Measurements from ENCODE around the gene ZNF266. TPM values are rescaled to one million over a fixed set of nuclear protein-coding genes. Genes with fewer than 3 reads are reported as not detected.

Gene ZNF266
- total RNA-seq, result 10 to 100 TPM; 30.9 to 31.3 TPM

- Mint-ChIP-seq H3K27me3 (no peaks in the 10 kb centered on the region), H3K4me3 (peak within 1 kb of the TSS; percentile 93), H3K36me3 (peaks cover 47% of the 10 kb centered on the region), H3K9me3 (peaks cover 9% of the 10 kb centered on the region), H3K4me1 (peaks cover 31% of the 10 kb centered on the region), H3K27ac (peak within 1 kb of the TSS; percentile 98)
- peak; percentile 92 for DNase-seq
Observed at GRCh38 chr19:9435279-9436268, at the start of gene ZNF266. Gene ZNF266 (minus strand): TSS chr19:9435573. CDS start chr19:9420089, 15,484 bp downstream.

DNA sequence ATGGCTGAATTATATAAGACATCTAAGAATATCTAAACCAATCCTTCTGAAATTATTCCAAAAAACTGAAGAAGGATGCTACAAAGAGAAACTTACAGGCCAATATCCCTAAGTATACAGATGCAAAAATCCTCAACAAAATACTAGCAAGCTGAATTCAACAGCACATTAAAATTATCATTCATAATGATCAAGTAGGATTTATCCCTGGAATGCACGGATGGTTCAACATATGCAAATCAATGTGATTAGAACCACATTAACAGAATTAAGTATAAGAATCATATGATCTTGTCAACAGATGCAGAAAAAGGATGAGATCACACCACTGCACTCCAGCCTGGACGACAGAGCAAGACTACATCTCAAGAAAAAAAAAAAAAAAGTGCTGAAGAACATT is 49.8 kb upstream of the ZNF266 start:
- peaks cover 45% of the 10 kb centered on the region for H3K9me3 Mint-ChIP-seq
- peaks cover 10% of the 10 kb centered on the region for H3K36me3 Mint-ChIP-seq
- DNase-seq, result no peak
- H3K4me3 Mint-ChIP-seq, result no peak overlapping the region
- H3K27ac Mint-ChIP-seq, result no peak overlapping the region
- no peaks in the 10 kb centered on the region for H3K27me3 Mint-ChIP-seq
- H3K4me1 Mint-ChIP-seq, result no peaks in the 10 kb centered on the region

GRCh38 chr19:9474975-9475374 is 39.6 kb upstream of the ZNF266 start:
- no peak overlapping the region for H3K4me3 Mint-ChIP-seq
- no peak for DNase-seq
- H3K4me1 Mint-ChIP-seq, result no peaks in the 10 kb centered on the region
- H3K36me3 Mint-ChIP-seq, result peaks cover 14% of the 10 kb centered on the region
- no peaks in the 10 kb centered on the region for H3K27me3 Mint-ChIP-seq
- no peak overlapping the region for H3K27ac Mint-ChIP-seq
- peaks cover 48% of the 10 kb centered on the region for H3K9me3 Mint-ChIP-seq

- Mint-ChIP-seq H3K27me3 (no peaks in the 10 kb centered on the region), H3K4me3 (no peak overlapping the region), H3K4me1 (no peaks in the 10 kb centered on the region), H3K36me3 (peaks cover 10% of the 10 kb centered on the region), H3K27ac (no peak overlapping the region), H3K9me3 (peaks cover 61% of the 10 kb centered on the region)
- DNase-seq, result no peak
Observed at GRCh38 chr19:9467161-9467560, 31.8 kb upstream of the ZNF266 start.

DNA sequence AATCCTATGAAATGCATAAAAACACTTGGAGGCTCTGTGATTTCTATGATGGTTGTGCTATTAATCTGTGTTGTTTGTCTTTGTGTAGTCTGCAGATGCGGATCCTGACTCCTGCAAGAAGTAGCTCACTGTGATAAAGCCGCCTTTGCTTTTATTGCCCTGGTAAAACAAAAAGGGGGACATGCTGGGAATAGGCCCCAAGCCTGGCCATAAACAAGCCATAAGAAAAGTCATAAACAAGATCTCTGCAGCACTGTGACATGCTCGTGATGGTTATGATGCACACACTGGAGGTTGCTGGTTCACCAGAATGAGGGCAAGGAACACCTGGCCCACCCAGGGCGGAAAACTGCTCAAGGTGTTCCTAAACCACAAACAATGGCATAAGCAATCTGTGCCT is 26.6 kb upstream of the ZNF266 start:
- H3K4me3 Mint-ChIP-seq, result no peak overlapping the region
- H3K27ac Mint-ChIP-seq, result no peak overlapping the region
- DNase-seq, result no peak
- peaks cover 9% of the 10 kb centered on the region for H3K36me3 Mint-ChIP-seq
- H3K9me3 Mint-ChIP-seq, result peaks cover 48% of the 10 kb centered on the region
- no peaks in the 10 kb centered on the region for H3K4me1 Mint-ChIP-seq
- no peaks in the 10 kb centered on the region for H3K27me3 Mint-ChIP-seq

DNA sequence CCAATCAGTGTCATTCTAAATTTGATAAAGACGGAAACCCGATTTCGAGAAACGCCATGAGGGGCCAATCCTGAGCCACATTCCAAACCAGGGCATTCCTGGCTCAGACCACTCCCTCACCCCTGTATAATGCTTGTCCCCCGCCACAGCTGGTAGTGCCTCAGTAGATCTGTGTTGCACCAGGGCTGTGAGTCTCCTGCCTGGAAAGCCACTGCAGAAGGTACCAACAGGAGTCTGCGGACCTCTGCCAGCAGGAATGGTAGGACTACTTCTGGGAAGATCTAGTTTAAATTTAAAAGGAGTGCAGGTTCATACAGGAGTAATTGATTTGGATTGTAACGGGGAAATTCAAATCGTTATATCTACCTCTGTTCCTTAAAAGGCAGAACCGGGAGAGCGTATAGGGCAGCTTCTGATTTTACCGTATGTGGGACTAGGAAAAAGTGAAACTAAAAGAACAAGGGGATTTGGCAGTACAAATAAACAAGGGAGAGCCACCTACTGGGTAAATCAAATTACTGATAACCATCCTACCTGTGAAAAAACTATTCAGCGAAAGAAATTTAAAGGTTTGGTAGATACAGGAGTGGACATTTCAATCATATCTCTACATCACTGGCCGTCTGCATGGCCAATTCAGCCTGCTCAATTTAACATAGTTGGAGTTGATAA is 20.8 kb upstream of the ZNF266 start:
- no peak for DNase-seq
- H3K36me3 Mint-ChIP-seq, result peaks cover 11% of the 10 kb centered on the region
- peaks cover 44% of the 10 kb centered on the region for H3K9me3 Mint-ChIP-seq
- H3K27me3 Mint-ChIP-seq, result no peaks in the 10 kb centered on the region
- H3K4me3 Mint-ChIP-seq, result no peak overlapping the region
- H3K27ac Mint-ChIP-seq, result no peak overlapping the region
- H3K4me1 Mint-ChIP-seq, result no peaks in the 10 kb centered on the region

DNA sequence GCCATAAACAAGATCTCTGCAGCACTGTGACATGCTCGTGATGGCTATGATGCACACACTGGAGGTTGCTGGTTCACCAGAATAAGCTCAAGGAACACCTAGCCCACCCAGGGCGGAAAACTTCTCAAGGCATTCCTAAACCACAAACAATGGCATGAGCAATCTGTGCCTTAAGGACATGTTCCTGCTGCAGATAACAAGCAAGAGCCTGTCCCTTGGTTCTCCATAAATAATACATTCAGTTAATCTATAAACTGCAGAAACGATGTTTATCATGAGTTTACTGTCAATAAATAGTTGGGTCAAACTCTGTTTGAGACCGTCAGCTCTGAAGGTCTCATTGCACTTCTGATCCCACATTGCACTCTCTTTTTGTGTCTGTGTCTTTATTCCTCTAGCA is 18.6 kb upstream of the ZNF266 start:
- H3K27ac Mint-ChIP-seq, result no peak overlapping the region
- no peaks in the 10 kb centered on the region for H3K27me3 Mint-ChIP-seq
- peaks cover 44% of the 10 kb centered on the region for H3K9me3 Mint-ChIP-seq
- H3K4me3 Mint-ChIP-seq, result no peak overlapping the region
- H3K36me3 Mint-ChIP-seq, result peaks cover 14% of the 10 kb centered on the region
- no peaks in the 10 kb centered on the region for H3K4me1 Mint-ChIP-seq
- no peak for DNase-seq

- H3K27ac Mint-ChIP-seq, result no peak overlapping the region
- H3K9me3 Mint-ChIP-seq, result peaks cover 48% of the 10 kb centered on the region
- H3K4me1 Mint-ChIP-seq, result peaks cover 1% of the 10 kb centered on the region
- no peak overlapping the region for H3K4me3 Mint-ChIP-seq
- no peak for DNase-seq
- no peaks in the 10 kb centered on the region for H3K27me3 Mint-ChIP-seq
- peaks cover 42% of the 10 kb centered on the region for H3K36me3 Mint-ChIP-seq
Observed at GRCh38 chr19:9445037-9445436, 9.7 kb upstream of the ZNF266 start.

DNA sequence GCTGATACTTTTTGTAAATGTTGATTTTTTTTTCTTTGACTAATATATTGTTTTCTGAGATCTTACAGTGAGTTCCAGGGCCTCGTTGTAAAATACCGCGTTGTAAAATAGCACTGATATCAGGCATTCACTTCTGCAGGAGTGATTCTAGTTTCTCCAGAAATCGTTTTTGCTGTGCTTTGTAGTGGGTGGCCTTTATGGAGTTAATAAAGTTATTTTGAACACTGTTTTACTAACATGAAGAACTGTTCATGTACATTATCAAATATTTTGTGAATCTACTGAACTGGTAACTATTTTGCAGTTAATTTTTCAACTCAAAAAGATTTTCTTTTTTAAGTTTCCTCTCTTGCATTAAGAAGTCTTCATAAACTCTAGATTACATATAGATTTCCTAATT is 985 bp upstream of the ZNF266 start:
- Mint-ChIP-seq H3K9me3 (peaks cover 9% of the 10 kb centered on the region), H3K27ac (peak overlapping the region; percentile 98), H3K36me3 (peaks cover 40% of the 10 kb centered on the region), H3K27me3 (no peaks in the 10 kb centered on the region), H3K4me3 (peak overlapping the region; percentile 93), H3K4me1 (peaks cover 31% of the 10 kb centered on the region)
- DNase-seq, result no peak

GRCh38 chr19:9431475-9431874 is 3.9 kb downstream of the ZNF266 start:
- Mint-ChIP-seq H3K4me3 (no peak overlapping the region), H3K9me3 (peaks cover 24% of the 10 kb centered on the region), H3K27ac (no peak overlapping the region), H3K36me3 (peaks cover 74% of the 10 kb centered on the region), H3K4me1 (peaks cover 25% of the 10 kb centered on the region), H3K27me3 (no peaks in the 10 kb centered on the region)
- no peak for DNase-seq

DNA sequence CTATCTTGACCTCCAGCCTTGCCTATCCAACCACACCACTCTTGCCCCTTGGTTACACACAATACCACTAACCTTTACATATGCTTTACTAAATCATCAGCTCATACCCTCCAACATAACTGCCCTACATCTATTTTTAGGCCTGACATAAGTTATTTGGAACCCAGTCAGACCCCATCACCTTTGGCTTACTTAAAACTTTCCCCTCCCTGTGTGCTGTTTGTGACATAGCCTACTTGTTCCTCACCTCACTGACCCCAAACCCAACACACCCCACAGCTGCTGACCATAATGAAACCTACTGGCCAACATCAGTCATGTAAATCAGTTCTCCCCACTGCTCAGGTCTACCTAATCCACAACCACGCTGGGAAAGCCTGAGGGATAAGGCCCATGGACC is 4.9 kb downstream of the ZNF266 start:
- DNase-seq, result no peak
- peaks cover 18% of the 10 kb centered on the region for H3K4me1 Mint-ChIP-seq
- peaks cover 84% of the 10 kb centered on the region for H3K36me3 Mint-ChIP-seq
- H3K27me3 Mint-ChIP-seq, result no peaks in the 10 kb centered on the region
- no peak overlapping the region for H3K4me3 Mint-ChIP-seq
- H3K9me3 Mint-ChIP-seq, result peaks cover 24% of the 10 kb centered on the region
- peak overlapping the region; percentile 6 for H3K27ac Mint-ChIP-seq

- peaks cover 94% of the 10 kb centered on the region for H3K36me3 Mint-ChIP-seq
- H3K9me3 Mint-ChIP-seq, result peaks cover 41% of the 10 kb centered on the region
- H3K27ac Mint-ChIP-seq, result no peak overlapping the region
- no peak overlapping the region for H3K4me3 Mint-ChIP-seq
- no peak for DNase-seq
- H3K27me3 Mint-ChIP-seq, result no peaks in the 10 kb centered on the region
- peaks cover 6% of the 10 kb centered on the region for H3K4me1 Mint-ChIP-seq
Observed at GRCh38 chr19:9427941-9428340, 7.4 kb downstream of the ZNF266 start.

DNA sequence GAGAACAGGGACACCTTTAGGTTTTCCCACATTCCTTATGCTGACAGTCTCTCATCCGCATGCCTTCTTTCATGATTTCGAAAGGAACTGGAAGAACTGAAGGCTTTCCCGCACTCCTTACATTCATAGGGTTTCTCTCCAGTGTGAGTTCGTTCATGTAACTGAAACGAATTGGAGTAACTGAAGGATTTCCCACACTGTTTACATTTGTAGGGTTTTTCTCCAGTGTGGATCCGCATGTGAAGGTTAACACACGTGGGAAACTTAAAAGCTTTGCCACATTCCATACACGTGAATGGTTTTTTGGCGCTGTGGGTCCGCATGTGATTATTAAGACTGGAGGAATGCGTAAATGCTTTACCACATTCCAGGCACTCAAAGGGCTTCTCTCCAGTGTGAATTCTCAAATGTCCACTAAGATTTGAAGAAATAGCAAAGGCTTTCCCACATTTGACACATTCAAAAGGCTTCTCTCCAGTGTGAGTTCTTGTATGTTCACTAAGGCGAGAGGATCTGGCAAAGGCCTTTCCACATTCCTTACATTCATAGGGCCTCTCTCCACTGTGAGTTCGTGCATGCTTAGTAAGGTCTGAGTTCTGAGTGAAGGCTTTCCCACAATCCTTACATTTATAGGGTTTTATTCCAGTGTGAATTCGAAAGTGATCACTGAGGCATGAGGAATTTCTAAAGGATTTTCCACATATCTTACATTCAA is 22.0 kb downstream of the ZNF266 start:
- Mint-ChIP-seq H3K4me3 (no peak overlapping the region), H3K27me3 (no peaks in the 10 kb centered on the region), H3K36me3 (peaks cover 87% of the 10 kb centered on the region), H3K4me1 (no peaks in the 10 kb centered on the region), H3K27ac (no peak overlapping the region), H3K9me3 (peaks cover 67% of the 10 kb centered on the region)
- DNase-seq, result no peak

GRCh38 chr19:9407827-9408226 is 27.5 kb downstream of the ZNF266 start:
- Mint-ChIP-seq H3K27me3 (no peaks in the 10 kb centered on the region), H3K9me3 (peaks cover 64% of the 10 kb centered on the region), H3K36me3 (peaks cover 80% of the 10 kb centered on the region), H3K4me1 (peaks cover 9% of the 10 kb centered on the region), H3K4me3 (peak overlapping the region; percentile 85), H3K27ac (peak overlapping the region; percentile 1)
- DNase-seq, result no peak

DNA sequence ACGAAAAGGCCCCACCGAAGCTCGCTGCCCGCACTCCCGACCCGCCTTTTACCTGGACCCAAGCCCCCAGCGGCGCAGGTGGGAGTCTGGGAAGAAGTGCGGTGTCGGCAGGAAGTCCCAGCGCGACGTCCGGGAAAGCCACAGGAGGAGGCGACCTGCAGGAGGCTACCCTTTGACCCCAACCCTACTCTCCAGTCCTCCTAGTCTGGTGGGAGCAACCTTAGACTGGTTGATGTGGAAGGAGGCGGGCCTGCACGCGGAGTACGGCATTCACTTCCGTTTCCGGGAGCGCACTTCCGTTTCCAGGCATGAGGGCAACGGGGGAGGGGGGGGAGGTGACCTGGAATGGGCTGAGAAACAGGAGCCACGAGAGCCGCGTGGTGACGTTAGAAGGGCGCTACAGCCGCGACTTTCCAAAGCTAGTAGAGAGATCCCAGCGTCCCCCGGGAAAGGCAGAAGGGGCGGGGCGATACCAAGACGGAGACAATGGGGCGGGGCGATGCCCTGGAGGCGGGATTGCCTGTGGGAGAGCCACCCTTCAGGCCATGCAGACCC is 28.5 kb downstream of the ZNF266 start:
- H3K27ac Mint-ChIP-seq, result peak overlapping the region; percentile 68
- H3K4me1 Mint-ChIP-seq, result peaks cover 9% of the 10 kb centered on the region
- DNase-seq, result peak; percentile 69
- H3K9me3 Mint-ChIP-seq, result peaks cover 57% of the 10 kb centered on the region
- peaks cover 72% of the 10 kb centered on the region for H3K36me3 Mint-ChIP-seq
- H3K4me3 Mint-ChIP-seq, result peak overlapping the region; percentile 85
- H3K27me3 Mint-ChIP-seq, result no peaks in the 10 kb centered on the region
